Islet precursor cell (in vitro differentiated cells): Measurements from ENCODE around the gene XNDC1N.
"Not testable (repeated sequence)": the region's sequence is repeated elsewhere in the genome, so short reads cannot be mapped to it uniquely, and the experiment has no call there.

Source experiments
- DNase-seq: peaks from one replicate; pipeline ENCODE4 v3.0.0-alpha.2; 2018

The XNDC1N gene

DNA sequence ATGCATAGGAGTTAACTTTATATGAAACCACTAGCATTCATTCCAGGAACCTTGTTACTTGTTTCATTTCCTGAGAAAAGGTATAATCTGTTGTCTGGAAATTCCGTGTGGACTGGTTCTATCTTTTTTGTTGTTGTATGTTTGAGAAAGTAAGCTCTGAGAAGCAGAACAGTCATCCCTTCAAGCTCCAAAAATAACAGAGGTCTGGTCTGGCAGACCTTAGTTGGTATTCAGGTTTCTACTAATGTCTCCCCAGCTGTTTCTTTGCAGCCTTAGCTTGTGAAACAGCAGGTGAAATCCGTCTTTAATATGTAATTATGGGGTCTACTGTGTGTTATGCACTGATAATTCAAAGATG, 2.8 kb upstream of the XNDC1N start:
- DNase-seq = no peak

- no peak for DNase-seq
Observed at GRCh38 chr11:71930556-71931244, 2.3 kb upstream of the XNDC1N start.

GRCh38 chr11:71929491-71929890, 1.1 kb upstream of the XNDC1N start:
- no peak for DNase-seq

GRCh38 chr11:71928737-71929443, 496 bp upstream of the XNDC1N start, which contains the start of gene RNF121:
RNF121 (plus strand) TSS chr11:71929046; CDS start chr11:71929062, 16 bp downstream.
- DNase-seq = peak; percentile 99

DNA sequence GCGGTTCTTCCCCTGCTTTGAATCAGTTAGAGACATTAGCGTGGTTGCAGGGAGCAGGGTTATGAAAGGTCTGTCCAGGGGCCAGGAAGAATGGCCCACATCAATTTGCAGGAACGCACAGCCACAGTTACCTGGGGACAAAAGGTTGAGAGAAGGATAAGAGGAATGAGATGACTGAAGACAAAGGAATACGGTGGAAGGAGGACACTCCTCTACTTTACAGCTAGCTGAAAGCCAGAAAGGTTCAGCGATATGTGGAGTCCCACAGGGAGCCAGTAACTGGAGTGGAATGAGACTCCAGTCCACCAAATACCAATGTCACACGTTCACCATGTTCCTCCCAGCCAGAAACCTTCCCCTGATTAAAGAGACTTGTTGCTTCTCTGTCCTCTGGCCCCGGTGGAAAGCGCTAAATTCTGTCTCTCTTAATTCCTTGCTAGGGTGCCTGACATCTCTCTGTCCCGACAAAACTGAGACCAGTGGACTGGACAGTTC, 10.7 kb downstream of the XNDC1N start:
- no peak for DNase-seq

GRCh38 chr11:71914617-71915189, 13.7 kb downstream of the XNDC1N start:
- DNase-seq = no peak

DNA sequence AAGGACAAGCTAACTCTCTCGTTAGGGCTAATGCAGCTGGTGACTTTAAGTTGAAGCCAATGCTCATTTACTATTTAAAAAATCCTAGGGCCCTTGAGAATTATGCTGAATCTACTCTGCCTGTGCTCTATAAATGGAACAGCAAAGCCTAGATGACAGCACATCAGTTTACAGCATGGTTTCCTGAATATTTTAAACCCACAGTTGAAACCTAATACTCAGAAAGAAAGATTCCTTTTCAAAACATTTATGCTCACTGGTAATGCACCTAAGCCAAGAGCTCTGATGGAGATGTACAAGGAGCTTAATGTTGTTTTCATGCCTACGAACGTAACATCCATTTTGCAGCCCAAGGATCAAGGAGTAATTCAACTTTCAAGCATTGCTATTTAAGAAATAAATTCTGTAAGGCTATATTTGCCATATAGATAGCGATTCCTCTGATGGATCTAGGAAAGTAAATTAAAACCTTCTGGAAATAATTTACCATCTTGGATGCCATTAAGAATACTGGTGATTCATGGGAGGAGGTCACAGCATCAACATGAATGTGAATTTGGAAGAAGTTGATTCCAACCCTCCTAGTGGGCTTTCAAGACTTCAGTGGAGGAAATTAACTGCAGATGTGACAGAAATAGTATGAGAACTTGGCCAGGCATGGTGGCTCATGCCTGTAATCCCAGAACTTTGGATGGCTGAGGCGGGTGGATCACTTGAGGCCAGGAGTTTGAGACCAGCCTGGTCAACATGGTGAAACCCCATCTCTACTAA, 14.5 kb downstream of the XNDC1N start:
- no peak for DNase-seq

DNA sequence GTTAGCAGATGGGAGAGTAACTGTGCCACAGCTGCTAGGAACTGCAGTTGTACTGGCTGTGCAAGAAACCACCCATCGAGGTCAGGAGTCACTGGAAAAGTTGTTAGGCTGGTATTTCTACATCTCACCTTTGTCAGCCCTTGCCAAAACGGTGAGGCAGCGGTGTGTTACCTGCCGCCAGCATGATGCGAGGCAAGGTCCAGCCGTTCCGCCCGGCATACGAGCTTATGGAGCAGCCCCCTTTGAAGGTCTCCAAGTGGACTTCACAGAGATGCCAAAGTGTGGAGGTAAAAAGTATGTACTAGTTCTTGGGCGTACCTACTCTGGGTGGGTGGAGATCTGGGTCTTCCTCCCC, 16.4 kb downstream of the XNDC1N start:
- DNase-seq = not testable (repeated sequence)

- DNase-seq = not testable (repeated sequence)
Observed at GRCh38 chr11:71911321-71911985, 16.9 kb downstream of the XNDC1N start.

- DNase-seq = peak; percentile 67
Observed at GRCh38 chr11:71910775-71911174, 17.6 kb downstream of the XNDC1N start.

- DNase-seq = no peak
Observed at GRCh38 chr11:71908218-71908617, 20.2 kb downstream of the XNDC1N start.

GRCh38 chr11:71901137-71901536, 27.3 kb downstream of the XNDC1N start:
- DNase-seq = peak; percentile 62

DNA sequence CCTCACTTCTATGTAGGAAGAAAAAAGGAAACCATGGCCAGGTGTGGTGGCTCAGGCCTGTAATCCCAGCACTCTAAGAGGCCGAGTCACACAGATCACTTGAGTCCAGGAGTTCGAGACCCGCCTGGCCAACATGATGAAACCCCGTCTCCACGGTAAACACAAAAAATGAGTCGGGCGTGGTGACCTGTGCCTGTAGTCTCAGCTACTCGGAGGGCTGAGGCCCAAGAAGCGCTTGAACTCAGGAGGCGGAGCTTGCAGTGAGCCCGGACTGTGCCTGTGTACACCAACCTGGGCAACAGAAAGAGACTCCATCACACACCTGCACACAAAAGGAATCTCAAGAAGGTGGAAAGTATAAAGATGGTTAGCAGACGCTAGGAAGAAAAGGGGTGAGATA, 32.4 kb downstream of the XNDC1N start:
- DNase-seq = no peak

- not testable (repeated sequence) for DNase-seq
Observed at GRCh38 chr11:71889181-71889872, 39.1 kb downstream of the XNDC1N start.

GRCh38 chr11:71888335-71889010, 39.9 kb downstream of the XNDC1N start:
- not testable (repeated sequence) for DNase-seq

- DNase-seq = not testable (repeated sequence)
Observed at GRCh38 chr11:71885806-71886205, 42.6 kb downstream of the XNDC1N start.
